ENCODE measurements around the gene TNS4. TPM values are rescaled to one million over a fixed set of nuclear protein-coding genes. Genes with fewer than 3 reads are reported as not detected.
A peak's percentile ranks its signal among the peaks of the same experiment; 100 is the strongest.

TNS4 gene
- polyA plus RNA-seq, 2 of the 4 experiments (the other 2 are of a cell fraction) = 24.2 to 73.5 TPM

DNA sequence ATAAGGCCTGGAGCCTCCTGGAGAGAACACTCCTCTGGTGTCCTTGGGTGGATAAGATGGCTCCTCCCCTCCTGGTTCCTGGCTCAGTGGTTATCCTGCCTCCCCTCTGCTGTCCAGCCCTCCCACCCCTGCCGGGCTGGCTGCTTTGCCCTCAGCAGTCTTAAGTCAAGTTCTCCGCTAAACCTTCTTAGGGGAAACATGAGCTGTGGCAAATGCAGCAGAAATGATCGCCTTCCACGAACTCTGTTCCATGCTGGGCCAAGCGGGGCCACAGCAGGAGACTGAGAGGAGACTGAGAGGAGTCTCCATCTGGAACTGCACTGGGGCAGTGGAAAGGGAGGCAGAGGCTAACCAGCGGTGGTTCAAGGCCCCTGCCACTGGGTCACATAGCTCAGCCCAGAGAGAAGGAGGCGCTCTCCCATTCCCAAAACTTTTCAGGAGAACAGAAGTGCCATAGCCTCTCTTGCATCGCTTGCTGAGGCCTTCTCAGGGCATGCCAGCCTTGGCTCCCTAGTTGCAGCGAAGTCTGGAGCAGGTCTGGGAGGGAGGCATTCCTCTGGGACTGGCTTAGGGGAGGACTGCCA is 26.9 kb downstream of the TNS4 start (continued):
- TF ChIP-seq, protein P1, sequence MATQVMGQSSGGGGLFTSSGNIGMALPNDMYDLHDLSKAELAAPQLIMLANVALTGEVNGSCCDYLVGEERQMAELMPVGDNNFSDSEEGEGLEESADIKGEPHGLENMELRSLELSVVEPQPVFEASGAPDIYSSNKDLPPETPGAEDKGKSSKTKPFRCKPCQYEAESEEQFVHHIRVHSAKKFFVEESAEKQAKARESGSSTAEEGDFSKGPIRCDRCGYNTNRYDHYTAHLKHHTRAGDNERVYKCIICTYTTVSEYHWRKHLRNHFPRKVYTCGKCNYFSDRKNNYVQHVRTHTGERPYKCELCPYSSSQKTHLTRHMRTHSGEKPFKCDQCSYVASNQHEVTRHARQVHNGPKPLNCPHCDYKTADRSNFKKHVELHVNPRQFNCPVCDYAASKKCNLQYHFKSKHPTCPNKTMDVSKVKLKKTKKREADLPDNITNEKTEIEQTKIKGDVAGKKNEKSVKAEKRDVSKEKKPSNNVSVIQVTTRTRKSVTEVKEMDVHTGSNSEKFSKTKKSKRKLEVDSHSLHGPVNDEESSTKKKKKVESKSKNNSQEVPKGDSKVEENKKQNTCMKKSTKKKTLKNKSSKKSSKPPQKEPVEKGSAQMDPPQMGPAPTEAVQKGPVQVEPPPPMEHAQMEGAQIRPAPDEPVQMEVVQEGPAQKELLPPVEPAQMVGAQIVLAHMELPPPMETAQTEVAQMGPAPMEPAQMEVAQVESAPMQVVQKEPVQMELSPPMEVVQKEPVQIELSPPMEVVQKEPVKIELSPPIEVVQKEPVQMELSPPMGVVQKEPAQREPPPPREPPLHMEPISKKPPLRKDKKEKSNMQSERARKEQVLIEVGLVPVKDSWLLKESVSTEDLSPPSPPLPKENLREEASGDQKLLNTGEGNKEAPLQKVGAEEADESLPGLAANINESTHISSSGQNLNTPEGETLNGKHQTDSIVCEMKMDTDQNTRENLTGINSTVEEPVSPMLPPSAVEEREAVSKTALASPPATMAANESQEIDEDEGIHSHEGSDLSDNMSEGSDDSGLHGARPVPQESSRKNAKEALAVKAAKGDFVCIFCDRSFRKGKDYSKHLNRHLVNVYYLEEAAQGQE (IDR thresholded peaks at IDR 0.05) = no peak; the same call in 1 of the 2 replicates
- TF ChIP-seq ESRRA (IDR thresholded peaks at IDR 0.05; ENCODE audit: borderline replicate concordance, low read length) (no peak), RNF2 (IDR thresholded peaks at IDR 0.05; ENCODE audit: borderline replicate concordance, low read depth) (no peak), POLR2AphosphoS2 (conservative IDR thresholded peaks at IDR 0.05; ENCODE audit: low read length) (peak; percentile 89), JUNB (IDR thresholded peaks at IDR 0.05) (no peak), CBX8 (IDR thresholded peaks at IDR 0.05) (no peak), CBX2 (IDR thresholded peaks at IDR 0.05; ENCODE audit: borderline replicate concordance, low read depth) (no peak), HOXB5 (CRISPR knock-in tag; IDR thresholded peaks at IDR 0.05) (peak; percentile 13; the same call in 1 of the 2 replicates), KDM1A (IDR thresholded peaks at IDR 0.05; ENCODE audit: low read depth) (no peak), RFX5 (IDR thresholded peaks at IDR 0.05) (no peak), HOXB13 (CRISPR knock-in tag; IDR thresholded peaks at IDR 0.05; ENCODE audit: low read depth) (peak; percentile 16; the same call in 1 of the 2 replicates), EP300 (IDR thresholded peaks at IDR 0.05) (no peak), JUN (IDR thresholded peaks at IDR 0.05) (peak in 1 of 2 experiments; percentile 36; a peak in 3 of 5 replicates), HOXA7 (CRISPR knock-in tag; IDR thresholded peaks at IDR 0.05) (peak; percentile 80), MYC (IDR thresholded peaks at IDR 0.05; ENCODE audit: borderline replicate concordance, low read length) (no peak), TP53 (CRISPR knock-in tag; IDR thresholded peaks at IDR 0.05) (no peak), MAZ (IDR thresholded peaks at IDR 0.05; ENCODE audit: borderline replicate concordance, low read depth, low read length) (no peak), ZFP36 (IDR thresholded peaks at IDR 0.05; ENCODE audit: borderline replicate concordance, partially characterized antibody) (no peak), CHD2 (IDR thresholded peaks at IDR 0.05; ENCODE audit: low read length, partially characterized antibody) (no peak), ZC3H11A (IDR thresholded peaks at IDR 0.05) (no peak)
- TF ChIP-seq, protein P2, sequence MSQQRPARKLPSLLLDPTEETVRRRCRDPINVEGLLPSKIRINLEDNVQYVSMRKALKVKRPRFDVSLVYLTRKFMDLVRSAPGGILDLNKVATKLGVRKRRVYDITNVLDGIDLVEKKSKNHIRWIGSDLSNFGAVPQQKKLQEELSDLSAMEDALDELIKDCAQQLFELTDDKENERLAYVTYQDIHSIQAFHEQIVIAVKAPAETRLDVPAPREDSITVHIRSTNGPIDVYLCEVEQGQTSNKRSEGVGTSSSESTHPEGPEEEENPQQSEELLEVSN (IDR thresholded peaks at IDR 0.05; ENCODE audit: borderline replicate concordance, low read depth) = no peak
- TF ChIP-seq, protein P3, sequence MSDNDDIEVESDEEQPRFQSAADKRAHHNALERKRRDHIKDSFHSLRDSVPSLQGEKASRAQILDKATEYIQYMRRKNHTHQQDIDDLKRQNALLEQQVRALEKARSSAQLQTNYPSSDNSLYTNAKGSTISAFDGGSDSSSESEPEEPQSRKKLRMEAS (IDR thresholded peaks at IDR 0.05) = no peak; the same call in 1 of the 2 replicates
- TF ChIP-seq, protein P4, sequence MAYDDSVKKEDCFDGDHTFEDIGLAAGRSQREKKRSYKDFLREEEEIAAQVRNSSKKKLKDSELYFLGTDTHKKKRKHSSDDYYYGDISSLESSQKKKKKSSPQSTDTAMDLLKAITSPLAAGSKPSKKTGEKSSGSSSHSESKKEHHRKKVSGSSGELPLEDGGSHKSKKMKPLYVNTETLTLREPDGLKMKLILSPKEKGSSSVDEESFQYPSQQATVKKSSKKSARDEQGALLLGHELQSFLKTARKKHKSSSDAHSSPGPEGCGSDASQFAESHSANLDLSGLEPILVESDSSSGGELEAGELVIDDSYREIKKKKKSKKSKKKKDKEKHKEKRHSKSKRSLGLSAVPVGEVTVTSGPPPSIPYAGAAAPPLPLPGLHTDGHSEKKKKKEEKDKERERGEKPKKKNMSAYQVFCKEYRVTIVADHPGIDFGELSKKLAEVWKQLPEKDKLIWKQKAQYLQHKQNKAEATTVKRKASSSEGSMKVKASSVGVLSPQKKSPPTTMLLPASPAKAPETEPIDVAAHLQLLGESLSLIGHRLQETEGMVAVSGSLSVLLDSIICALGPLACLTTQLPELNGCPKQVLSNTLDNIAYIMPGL (CRISPR knock-in tag; IDR thresholded peaks at IDR 0.05; ENCODE audit: borderline replicate concordance) = no peak
- TF ChIP-seq, protein P5, sequence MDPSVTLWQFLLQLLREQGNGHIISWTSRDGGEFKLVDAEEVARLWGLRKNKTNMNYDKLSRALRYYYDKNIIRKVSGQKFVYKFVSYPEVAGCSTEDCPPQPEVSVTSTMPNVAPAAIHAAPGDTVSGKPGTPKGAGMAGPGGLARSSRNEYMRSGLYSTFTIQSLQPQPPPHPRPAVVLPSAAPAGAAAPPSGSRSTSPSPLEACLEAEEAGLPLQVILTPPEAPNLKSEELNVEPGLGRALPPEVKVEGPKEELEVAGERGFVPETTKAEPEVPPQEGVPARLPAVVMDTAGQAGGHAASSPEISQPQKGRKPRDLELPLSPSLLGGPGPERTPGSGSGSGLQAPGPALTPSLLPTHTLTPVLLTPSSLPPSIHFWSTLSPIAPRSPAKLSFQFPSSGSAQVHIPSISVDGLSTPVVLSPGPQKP (IDR thresholded peaks at IDR 0.05; ENCODE audit: low read depth, low read length) = no peak
- TF ChIP-seq, protein P6, sequence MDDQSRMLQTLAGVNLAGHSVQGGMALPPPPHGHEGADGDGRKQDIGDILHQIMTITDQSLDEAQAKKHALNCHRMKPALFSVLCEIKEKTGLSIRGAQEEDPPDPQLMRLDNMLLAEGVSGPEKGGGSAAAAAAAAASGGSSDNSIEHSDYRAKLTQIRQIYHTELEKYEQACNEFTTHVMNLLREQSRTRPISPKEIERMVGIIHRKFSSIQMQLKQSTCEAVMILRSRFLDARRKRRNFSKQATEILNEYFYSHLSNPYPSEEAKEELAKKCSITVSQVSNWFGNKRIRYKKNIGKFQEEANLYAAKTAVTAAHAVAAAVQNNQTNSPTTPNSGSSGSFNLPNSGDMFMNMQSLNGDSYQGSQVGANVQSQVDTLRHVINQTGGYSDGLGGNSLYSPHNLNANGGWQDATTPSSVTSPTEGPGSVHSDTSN (IDR thresholded peaks at IDR 0.05) = peak; percentile 29
